Type B pancreatic cell (in vitro differentiated cells): Measurements from ENCODE around the gene TSPAN4. TPM values are rescaled to one million over a fixed set of nuclear protein-coding genes. Genes with fewer than 3 reads are reported as not detected.

Experiments
- DNase-seq: peaks from one replicate; pipeline ENCODE4 v3.0.0; 2021; ENCODE audit warnings: mixed read lengths; ENCODE audit not compliant: unreplicated experiment; ENCODE audit errors: extremely low spot score
- H3K27ac Mint-ChIP-seq: 2 replicates; pipeline ENCODE4 v1.8.0; 2021; ENCODE audit warnings: mild to moderate bottlenecking, mixed read lengths
- H3K27me3 Mint-ChIP-seq: 2 replicates; pipeline ENCODE4 v1.8.0; 2021; ENCODE audit warnings: mixed read lengths
- H3K36me3 Mint-ChIP-seq: 2 replicates; pipeline ENCODE4 v1.8.0; 2021; ENCODE audit warnings: mixed read lengths
- H3K4me1 Mint-ChIP-seq: one replicate; pipeline ENCODE4 v1.8.0; 2021; ENCODE audit warnings: mixed read lengths; ENCODE audit not compliant: unreplicated experiment
- H3K4me3 Mint-ChIP-seq: 2 replicates; pipeline ENCODE4 v1.8.0; 2021; ENCODE audit warnings: mild to moderate bottlenecking, mixed read lengths
- H3K9me3 Mint-ChIP-seq: 2 replicates; pipeline ENCODE4 v1.8.0; 2021; ENCODE audit warnings: mixed read lengths
- total RNA-seq: library from RNA; stranded (reverse); gene quantifications from 2 replicates; pipeline ENCODE4 v1.2.1, GENCODE V29; 2021; ENCODE audit warnings: low replicate concordance
- TF ChIP-seq, protein P1 (sequence below): fragments of 200-600 bp; sonication (generic); conservative IDR thresholded peaks from 2 replicates; pipeline ENCODE4 v1.5.0; 2021; ENCODE audit warnings: antibody characterized with exemption, mild to moderate bottlenecking

Gene TSPAN4
- total RNA-seq, 1 donor from 2014 or later: 43.2 TPM

- Mint-ChIP-seq H3K4me1 (peaks cover 9% of the 10 kb centered on the region), H3K27me3 (no peaks in the 10 kb centered on the region), H3K27ac (no peak overlapping the region), H3K36me3 (no peaks in the 10 kb centered on the region), H3K4me3 (no peak overlapping the region), H3K9me3 (no peaks in the 10 kb centered on the region)
- no peak for DNase-seq
- TF ChIP-seq, protein P1, sequence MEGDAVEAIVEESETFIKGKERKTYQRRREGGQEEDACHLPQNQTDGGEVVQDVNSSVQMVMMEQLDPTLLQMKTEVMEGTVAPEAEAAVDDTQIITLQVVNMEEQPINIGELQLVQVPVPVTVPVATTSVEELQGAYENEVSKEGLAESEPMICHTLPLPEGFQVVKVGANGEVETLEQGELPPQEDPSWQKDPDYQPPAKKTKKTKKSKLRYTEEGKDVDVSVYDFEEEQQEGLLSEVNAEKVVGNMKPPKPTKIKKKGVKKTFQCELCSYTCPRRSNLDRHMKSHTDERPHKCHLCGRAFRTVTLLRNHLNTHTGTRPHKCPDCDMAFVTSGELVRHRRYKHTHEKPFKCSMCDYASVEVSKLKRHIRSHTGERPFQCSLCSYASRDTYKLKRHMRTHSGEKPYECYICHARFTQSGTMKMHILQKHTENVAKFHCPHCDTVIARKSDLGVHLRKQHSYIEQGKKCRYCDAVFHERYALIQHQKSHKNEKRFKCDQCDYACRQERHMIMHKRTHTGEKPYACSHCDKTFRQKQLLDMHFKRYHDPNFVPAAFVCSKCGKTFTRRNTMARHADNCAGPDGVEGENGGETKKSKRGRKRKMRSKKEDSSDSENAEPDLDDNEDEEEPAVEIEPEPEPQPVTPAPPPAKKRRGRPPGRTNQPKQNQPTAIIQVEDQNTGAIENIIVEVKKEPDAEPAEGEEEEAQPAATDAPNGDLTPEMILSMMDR: no peak
These were observed 18.4 kb downstream of the TSPAN4 start for GRCh38 chr11:861105-861479.

DNA sequence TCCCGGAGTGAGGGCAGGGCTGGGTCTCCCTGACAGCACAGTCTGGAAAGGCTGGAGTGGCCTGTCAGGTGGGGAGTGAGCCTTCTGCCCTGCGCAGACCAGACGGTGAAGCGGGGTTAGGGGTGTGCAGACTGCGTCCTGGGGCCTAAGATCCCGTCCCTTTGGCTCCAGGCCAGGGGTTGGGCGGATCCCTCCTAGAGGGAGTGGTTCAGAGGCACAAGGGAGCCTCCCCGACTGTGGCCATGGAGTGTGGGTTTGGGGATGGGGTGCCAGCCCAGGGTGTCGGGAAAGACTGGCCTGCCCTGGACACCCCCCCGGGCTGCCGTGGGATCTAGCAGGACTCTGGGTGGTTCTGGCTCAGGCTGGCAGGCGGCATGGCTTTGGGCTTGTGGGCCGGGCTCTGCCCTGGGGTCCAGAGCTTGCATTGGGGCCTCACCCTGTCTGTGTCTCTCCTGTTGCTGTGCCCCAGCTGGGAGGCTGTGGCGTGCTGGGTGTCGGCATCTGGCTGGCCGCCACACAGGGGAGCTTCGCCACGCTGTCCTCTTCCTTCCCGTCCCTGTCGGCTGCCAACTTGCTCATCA, 19.5 kb downstream of the TSPAN4 start:
- no peaks in the 10 kb centered on the region for H3K36me3 Mint-ChIP-seq
- H3K4me3 Mint-ChIP-seq: no peak overlapping the region
- no peaks in the 10 kb centered on the region for H3K9me3 Mint-ChIP-seq
- H3K4me1 Mint-ChIP-seq: peaks cover 9% of the 10 kb centered on the region
- TF ChIP-seq, protein P1: no peak
- no peaks in the 10 kb centered on the region for H3K27me3 Mint-ChIP-seq
- DNase-seq: no peak
- peak overlapping the region; percentile 76 for H3K27ac Mint-ChIP-seq

DNA sequence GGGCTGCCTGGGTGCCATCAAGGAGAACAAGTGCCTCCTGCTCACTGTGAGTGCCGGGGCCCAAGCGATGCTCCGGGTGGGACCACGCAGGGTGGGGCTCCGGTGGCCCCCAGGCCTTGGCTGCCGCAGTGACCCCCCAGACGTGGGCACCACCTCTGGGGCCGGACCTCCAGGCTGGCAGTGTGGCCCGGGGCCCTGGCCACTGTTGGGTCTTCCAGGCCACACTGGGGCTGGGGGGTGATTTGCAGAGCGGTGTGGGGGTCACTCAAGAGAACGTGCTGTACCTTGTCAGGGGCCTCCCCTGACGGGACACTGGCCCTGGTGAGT, 20.0 kb downstream of the TSPAN4 start:
- TF ChIP-seq, protein P1: no peak
- peaks cover 9% of the 10 kb centered on the region for H3K4me1 Mint-ChIP-seq
- no peak for DNase-seq
- no peak overlapping the region for H3K27ac Mint-ChIP-seq
- H3K4me3 Mint-ChIP-seq: no peak overlapping the region
- H3K36me3 Mint-ChIP-seq: no peaks in the 10 kb centered on the region
- H3K27me3 Mint-ChIP-seq: no peaks in the 10 kb centered on the region
- no peaks in the 10 kb centered on the region for H3K9me3 Mint-ChIP-seq

- TF ChIP-seq, protein P1: no peak
- no peak for DNase-seq
- H3K4me3 Mint-ChIP-seq: no peak overlapping the region
- no peaks in the 10 kb centered on the region for H3K36me3 Mint-ChIP-seq
- no peaks in the 10 kb centered on the region for H3K9me3 Mint-ChIP-seq
- H3K27me3 Mint-ChIP-seq: no peaks in the 10 kb centered on the region
- peaks cover 9% of the 10 kb centered on the region for H3K4me1 Mint-ChIP-seq
- no peak overlapping the region for H3K27ac Mint-ChIP-seq
These were observed 20.6 kb downstream of the TSPAN4 start for GRCh38 chr11:863023-863909.

GRCh38 chr11:863910-864827, 21.5 kb downstream of the TSPAN4 start:
- Mint-ChIP-seq H3K4me3 (no peak overlapping the region), H3K27ac (no peak overlapping the region)

More at GRCh38 chr11:863910-864827, 21.5 kb downstream of the TSPAN4 start:
- Mint-ChIP-seq H3K4me1 (peaks cover 9% of the 10 kb centered on the region), H3K36me3 (no peaks in the 10 kb centered on the region), H3K27me3 (no peaks in the 10 kb centered on the region), H3K9me3 (no peaks in the 10 kb centered on the region)
- DNase-seq: no peak
- TF ChIP-seq, protein P1: no peak
